A549 treated with RU486 at 1 μM for 4 hours (cell line): ENCODE results near the gene GTF2H4. TPM values are rescaled to one million over a fixed set of nuclear protein-coding genes. Genes with fewer than 3 reads are reported as not detected.

Experiments used
- total RNA-seq: library from RNA; stranded (reverse); fragments of 200-300 nt; extraction: Qiagen RNA extraction; gene quantifications from 5 replicates; pipeline ENCODE4 v1.2.3, GENCODE V29; 2022; ENCODE audit warnings: low read depth

The GTF2H4 gene
- 14.8 to 23.5 TPM (median 19.2 TPM) in 5 replicates for total RNA-seq

GRCh38 chr6:30907758-30908591, at the start of gene GTF2H4:
Gene GTF2H4 (plus strand): TSS chr6:30908207.

GRCh38 chr6:30883685-30884520, 24.1 kb upstream of the GTF2H4 start, which contains the start of gene DDR1:
Gene DDR1 (plus strand): TSS chr6:30884519. CDS start chr6:30888730, 4,211 bp downstream.

GRCh38 chr6:30914076-30914853, 6.3 kb downstream of the GTF2H4 start, which contains the start of gene VARS2:
Gene VARS2 (plus strand): TSS chr6:30914238. CDS start chr6:30914837, 599 bp downstream.

GRCh38 chr6:30931969-30932645, 24.1 kb downstream of the GTF2H4 start, which contains the start of gene SFTA2:
Gene SFTA2 (minus strand): TSS chr6:30932170. CDS start chr6:30932096, 74 bp downstream.

GRCh38 chr6:30940361-30940986, 32.5 kb downstream of the GTF2H4 start, which contains the start of gene MUCL3:
Gene MUCL3 (plus strand): TSS chr6:30940973. CDS start chr6:30941000, 27 bp downstream.

Other genes with a start within 250 kb of the GTF2H4 start
- gene DHX16, start 235.2 kb upstream of the GTF2H4 start, total RNA-seq: 26.8 to 31.1 TPM (median 28.9 TPM) in 5 replicates
- 43.3 to 50.2 TPM (median 44.3 TPM) in 5 replicates for gene PPP1R18, start 221.6 kb upstream of the GTF2H4 start, total RNA-seq
- 21.9 to 32.3 TPM (median 27.8 TPM) in 5 replicates for gene NRM, start 217.2 kb upstream of the GTF2H4 start, total RNA-seq
- gene MDC1, start 190.9 kb upstream of the GTF2H4 start, total RNA-seq: 14.2 to 22.0 TPM (median 16.7 TPM) in 5 replicates
- 783 to 980 TPM (median 907 TPM) in 5 replicates for gene TUBB, start 187.9 kb upstream of the GTF2H4 start, total RNA-seq
- gene FLOT1, start 165.5 kb upstream of the GTF2H4 start, total RNA-seq: 74.8 to 92.4 TPM (median 91.3 TPM) in 5 replicates
- gene IER3, start 163.7 kb upstream of the GTF2H4 start, total RNA-seq: 97.7 to 162 TPM (median 152 TPM) in 5 replicates
- 42.6 to 57.5 TPM (median 51.4 TPM) in 5 replicates for gene DDR1, start 23.7 kb upstream of the GTF2H4 start, total RNA-seq
- 9.1 to 11.7 TPM (median 11.2 TPM) in 5 replicates for gene VARS2, start 6.0 kb downstream of the GTF2H4 start, total RNA-seq
- gene SFTA2, start 24.0 kb downstream of the GTF2H4 start, total RNA-seq: not detected in 5 replicates
- gene MUCL3, start 32.8 kb downstream of the GTF2H4 start, total RNA-seq: 0.01 to 0.05 TPM (median 0.02 TPM) in 3 of 5 replicates, not detected in the others
- gene MUC21, start 75.5 kb downstream of the GTF2H4 start, total RNA-seq: not detected in 5 replicates
- gene MUC22, start 102.3 kb downstream of the GTF2H4 start, total RNA-seq: 0.01 to 0.03 TPM in 2 of 5 replicates, not detected in the others
- not detected in 5 replicates for gene C6orf15, start 204.4 kb downstream of the GTF2H4 start, total RNA-seq
- 3.0 to 4.4 TPM (median 4.1 TPM) in 5 replicates for gene PSORS1C1, start 206.6 kb downstream of the GTF2H4 start, total RNA-seq
- gene CDSN, start 212.2 kb downstream of the GTF2H4 start, total RNA-seq: not detected in 5 replicates
- not detected in 5 replicates for gene PSORS1C2, start 230.9 kb downstream of the GTF2H4 start, total RNA-seq
- gene CCHCR1, start 249.6 kb downstream of the GTF2H4 start, total RNA-seq: 6.5 to 7.3 TPM (median 6.7 TPM) in 5 replicates